Natural killer cell (primary cell): ENCODE measurements around the gene PERM1. TPM values are rescaled to one million over a fixed set of nuclear protein-coding genes. Genes with fewer than 3 reads are reported as not detected.
"Not testable (repeated sequence)": the region's sequence is repeated elsewhere in the genome, so short reads cannot be mapped to it uniquely, and the experiment has no call there.

Source experiments
- ATAC-seq, 3 donors: fragments of 150-1000 bp in 2 of 3; fragments of 200-7000 bp in 1 of 3; cut with Tn5 transposase; 1 replicate in 1 of 3; 2 replicates in 2 of 3; pipeline ENCODE4 v1.10.0; 2021; ENCODE audit warnings: mild to moderate bottlenecking in 2 of 3, moderate library complexity in 2 of 3
- DNase-seq, 2 donors: peaks; one replicate each; pipeline versions ENCODE4 v3.0.0 to v3.0.0-alpha.2; 2013 to 2021; ENCODE audit warnings: mixed read lengths in 1 of 2
- H3K27ac ChIP-seq: one replicate; pipeline ENCODE4 v1.5.1; 2013; ENCODE audit warnings: mild to moderate bottlenecking, low read length
- H3K27me3 ChIP-seq: one replicate; pipeline ENCODE4 v1.6.1; 2013; ENCODE audit warnings: low read length; ENCODE audit not compliant: control insufficient read depth, insufficient read depth
- H3K36me3 ChIP-seq: one replicate; pipeline ENCODE4 v1.6.1; 2013; ENCODE audit warnings: low read length; ENCODE audit not compliant: control insufficient read depth, insufficient read depth
- H3K4me1 ChIP-seq: one replicate; pipeline ENCODE4 v1.6.1; 2013; ENCODE audit warnings: low read length; ENCODE audit not compliant: control insufficient read depth, insufficient read depth
- H3K4me3 ChIP-seq: one replicate; pipeline ENCODE4 v1.5.1; 2013; ENCODE audit warnings: low read length
- H3K9me3 ChIP-seq: one replicate; pipeline ENCODE4 v1.6.1; 2013; ENCODE audit warnings: low read length; ENCODE audit not compliant: control insufficient read depth, insufficient read depth
- H3K27ac Mint-ChIP-seq, 2 donors: one replicate each; pipeline ENCODE4 v1.8.0; 2022; ENCODE audit warnings: mild to moderate bottlenecking in 2 of 2, mixed read lengths in 2 of 2, moderate library complexity in 1 of 2
- H3K27me3 Mint-ChIP-seq, 2 donors: one replicate each; pipeline ENCODE4 v1.8.0; 2022; ENCODE audit warnings: low read depth in 2 of 2, mixed read lengths in 2 of 2
- H3K36me3 Mint-ChIP-seq: one replicate; pipeline ENCODE4 v1.8.0; 2022; ENCODE audit warnings: mixed read lengths
- H3K4me1 Mint-ChIP-seq, 2 donors: one replicate each; pipeline ENCODE4 v1.8.0; 2022; ENCODE audit warnings: mixed read lengths in 2 of 2
- H3K4me3 Mint-ChIP-seq: one replicate; pipeline ENCODE4 v1.8.0; 2022; ENCODE audit warnings: mild to moderate bottlenecking, moderate library complexity, mixed read lengths
- H3K9me3 Mint-ChIP-seq, 2 donors: one replicate each; pipeline ENCODE4 v1.8.0; 2022; ENCODE audit warnings: mixed read lengths in 2 of 2
- WGBS: methylation state at CpG from one replicate; pipeline ENCODE4 v1.1.7; 2013; ENCODE audit warnings: missing lambda C conversion rate; ENCODE audit not compliant: insufficient coverage; 5-methylcytosine and 5-hydroxymethylcytosine counted together
- intact Hi-C: fragments of 100-400 bp; cut with micrococcal nuclease; formaldehyde crosslinking; loops from one replicate; pipeline ENCODE4 v1.14.2; 2022
- total RNA-seq, 4 donors: library from RNA; stranded (reverse); fragments of 120-200 nt in 1 of 4; gene quantifications; one replicate each; pipeline versions ENCODE4 v1.2.3 to v1.2.4, GENCODE V29; 2013 to 2022
- TF ChIP-seq, protein P1 (sequence below): fragments of 200-600 bp; IDR thresholded peaks from one replicate; pipeline ENCODE4 v1.8.0; 2022; ENCODE audit warnings: antibody characterized with exemption

PERM1 gene
- total RNA-seq, 3 donors from 2014 or later (not counting 1 experiment from before 2014, with no cell fraction given), result not detected

DNA sequence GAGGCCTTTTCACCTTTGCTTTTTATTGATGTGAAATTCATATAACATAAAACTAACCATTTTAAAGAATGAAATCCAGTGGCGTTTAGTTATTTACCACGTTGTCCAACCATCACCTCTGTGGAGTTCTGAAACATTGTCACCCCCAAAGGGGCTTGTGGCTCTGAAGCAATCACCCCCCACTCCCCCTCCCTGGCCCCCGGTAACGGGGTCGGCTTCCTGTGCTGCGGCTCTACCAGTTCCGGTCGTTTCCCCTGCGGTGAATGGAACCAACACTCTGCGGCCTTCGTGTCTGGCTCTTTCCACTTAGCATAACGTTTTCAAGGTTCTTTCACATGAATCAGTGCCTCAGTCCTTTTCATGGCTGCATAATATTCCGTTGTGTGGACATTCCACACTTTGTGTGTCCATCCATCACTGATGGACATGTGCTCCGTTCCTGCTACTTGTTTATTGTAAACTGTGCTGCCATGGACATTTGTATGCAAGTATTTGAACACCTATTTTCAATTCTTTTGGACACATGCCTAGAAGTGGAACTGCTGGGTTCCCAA is 29.6 kb upstream of the PERM1 start:
- Histone ChIP-seq H3K4me3 (no peak overlapping the region), H3K4me1 (peaks cover 47% of the 10 kb centered on the region), H3K27me3 (no peaks in the 10 kb centered on the region), H3K27ac (no peak overlapping the region), H3K36me3 (no peaks in the 10 kb centered on the region), H3K9me3 (no peaks in the 10 kb centered on the region)
- H3K27ac Mint-ChIP-seq, result no peak overlapping the region
- no peaks in the 10 kb centered on the region for H3K36me3 Mint-ChIP-seq
- no peak overlapping the region for H3K4me3 Mint-ChIP-seq
- peaks cover 20 to 24% of the 10 kb centered on the region in 2 donors for H3K4me1 Mint-ChIP-seq
- ATAC-seq (no peak), DNase-seq (no peak)
- no peaks in the 10 kb centered on the region for H3K27me3 Mint-ChIP-seq
- intact Hi-C loops, result no loop called here
- TF ChIP-seq, protein P1, sequence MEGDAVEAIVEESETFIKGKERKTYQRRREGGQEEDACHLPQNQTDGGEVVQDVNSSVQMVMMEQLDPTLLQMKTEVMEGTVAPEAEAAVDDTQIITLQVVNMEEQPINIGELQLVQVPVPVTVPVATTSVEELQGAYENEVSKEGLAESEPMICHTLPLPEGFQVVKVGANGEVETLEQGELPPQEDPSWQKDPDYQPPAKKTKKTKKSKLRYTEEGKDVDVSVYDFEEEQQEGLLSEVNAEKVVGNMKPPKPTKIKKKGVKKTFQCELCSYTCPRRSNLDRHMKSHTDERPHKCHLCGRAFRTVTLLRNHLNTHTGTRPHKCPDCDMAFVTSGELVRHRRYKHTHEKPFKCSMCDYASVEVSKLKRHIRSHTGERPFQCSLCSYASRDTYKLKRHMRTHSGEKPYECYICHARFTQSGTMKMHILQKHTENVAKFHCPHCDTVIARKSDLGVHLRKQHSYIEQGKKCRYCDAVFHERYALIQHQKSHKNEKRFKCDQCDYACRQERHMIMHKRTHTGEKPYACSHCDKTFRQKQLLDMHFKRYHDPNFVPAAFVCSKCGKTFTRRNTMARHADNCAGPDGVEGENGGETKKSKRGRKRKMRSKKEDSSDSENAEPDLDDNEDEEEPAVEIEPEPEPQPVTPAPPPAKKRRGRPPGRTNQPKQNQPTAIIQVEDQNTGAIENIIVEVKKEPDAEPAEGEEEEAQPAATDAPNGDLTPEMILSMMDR, result no peak
- no peaks in the 10 kb centered on the region for H3K9me3 Mint-ChIP-seq
- WGBS, result 67% methylated on average over 14 of the region's 14 CpGs

DNA sequence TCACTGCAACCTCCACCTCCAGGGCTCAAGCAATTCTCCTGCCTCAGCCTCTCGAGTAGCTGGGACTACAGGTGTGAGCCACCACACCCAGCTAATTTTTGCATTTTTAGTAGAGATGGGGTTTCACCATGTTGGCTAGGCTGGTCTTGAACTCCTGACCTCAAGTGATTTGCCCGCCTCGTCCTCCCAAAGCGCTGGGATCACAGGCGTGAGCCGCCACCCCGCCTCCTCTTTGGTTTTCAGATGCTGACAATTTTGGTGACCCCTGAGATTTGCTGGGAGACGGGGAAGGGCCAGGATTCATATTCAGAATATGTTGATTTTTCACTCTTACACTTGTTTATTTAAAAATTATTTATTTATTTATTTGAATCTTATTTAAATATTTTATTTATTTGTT is 28.2 kb upstream of the PERM1 start:
- H3K36me3 ChIP-seq, intact Hi-C loops, H3K4me3 Mint-ChIP-seq, DNase-seq, H3K27ac ChIP-seq, H3K36me3 Mint-ChIP-seq, H3K9me3 ChIP-seq, H3K4me3 ChIP-seq, H3K9me3 Mint-ChIP-seq, H3K27me3 ChIP-seq, ATAC-seq, H3K27me3 Mint-ChIP-seq, H3K27ac Mint-ChIP-seq: not testable (repeated sequence)
- peaks cover 50% of the 10 kb centered on the region for H3K4me1 ChIP-seq
- WGBS, result 90% methylated on average over 7 of the region's 8 CpGs
- peaks cover 22 to 26% of the 10 kb centered on the region in 2 donors for H3K4me1 Mint-ChIP-seq

DNA sequence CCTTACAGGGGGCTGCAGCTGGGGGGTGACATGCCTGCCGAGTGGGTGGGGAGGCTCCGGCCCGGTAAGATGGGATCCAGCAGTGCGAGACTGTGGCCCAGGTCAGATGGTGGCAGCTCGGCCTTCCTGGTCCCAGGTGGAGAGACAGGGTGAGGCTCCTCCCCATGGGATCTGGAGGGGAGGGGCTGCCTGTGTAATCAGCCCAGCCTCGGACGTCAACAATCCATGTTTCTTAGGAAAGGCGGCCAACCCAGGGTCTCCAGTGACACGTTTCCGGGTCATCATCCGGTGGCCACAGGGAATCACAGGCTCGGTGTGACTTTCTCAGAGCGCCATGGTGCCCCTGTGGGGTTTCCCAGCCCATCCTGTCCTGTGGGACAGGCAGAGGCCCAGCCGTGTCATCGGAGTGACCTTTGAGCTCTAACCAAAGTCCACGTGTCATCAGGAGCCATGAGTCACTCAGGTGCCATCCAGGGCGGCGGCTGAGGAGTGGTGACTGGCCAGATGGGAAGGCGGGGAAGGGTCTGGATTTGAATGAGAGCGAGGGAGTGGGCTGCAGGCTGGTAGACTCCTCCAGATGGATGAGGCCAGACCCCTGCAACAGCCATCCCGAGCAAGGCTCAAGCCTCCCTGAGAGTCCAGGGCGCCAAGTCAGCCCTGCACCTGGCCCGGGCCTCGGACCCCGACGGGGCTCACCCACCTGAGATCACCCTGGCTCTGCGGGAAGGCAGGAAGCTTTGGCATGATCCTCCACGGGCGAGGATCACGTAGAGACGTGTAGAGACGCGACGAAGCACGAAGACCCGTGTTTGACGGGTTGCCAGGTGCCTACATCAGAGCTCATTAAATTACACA is 24.6 kb upstream of the PERM1 start:
- intact Hi-C loops, result no loop called here
- no peaks in the 10 kb centered on the region for H3K9me3 Mint-ChIP-seq
- H3K9me3 ChIP-seq, result no peaks in the 10 kb centered on the region
- TF ChIP-seq, protein P1, result no peak
- no peaks in the 10 kb centered on the region for H3K36me3 Mint-ChIP-seq
- H3K4me1 ChIP-seq, result peaks cover 39% of the 10 kb centered on the region
- DNase-seq (no peak), ATAC-seq (no peak)
- H3K27ac ChIP-seq, result no peak overlapping the region
- H3K27me3 Mint-ChIP-seq, result peaks cover 11 to 26% of the 10 kb centered on the region in 2 donors
- peaks cover 14% of the 10 kb centered on the region for H3K27me3 ChIP-seq
- 93% methylated on average over 37 of the region's 37 CpGs for WGBS
- H3K4me3 Mint-ChIP-seq, result no peak overlapping the region
- H3K27ac Mint-ChIP-seq, result no peak overlapping the region
- H3K4me1 Mint-ChIP-seq, result peaks cover 16% of the 10 kb centered on the region in 2 donors
- no peak overlapping the region for H3K4me3 ChIP-seq
- H3K36me3 ChIP-seq, result no peaks in the 10 kb centered on the region

DNA sequence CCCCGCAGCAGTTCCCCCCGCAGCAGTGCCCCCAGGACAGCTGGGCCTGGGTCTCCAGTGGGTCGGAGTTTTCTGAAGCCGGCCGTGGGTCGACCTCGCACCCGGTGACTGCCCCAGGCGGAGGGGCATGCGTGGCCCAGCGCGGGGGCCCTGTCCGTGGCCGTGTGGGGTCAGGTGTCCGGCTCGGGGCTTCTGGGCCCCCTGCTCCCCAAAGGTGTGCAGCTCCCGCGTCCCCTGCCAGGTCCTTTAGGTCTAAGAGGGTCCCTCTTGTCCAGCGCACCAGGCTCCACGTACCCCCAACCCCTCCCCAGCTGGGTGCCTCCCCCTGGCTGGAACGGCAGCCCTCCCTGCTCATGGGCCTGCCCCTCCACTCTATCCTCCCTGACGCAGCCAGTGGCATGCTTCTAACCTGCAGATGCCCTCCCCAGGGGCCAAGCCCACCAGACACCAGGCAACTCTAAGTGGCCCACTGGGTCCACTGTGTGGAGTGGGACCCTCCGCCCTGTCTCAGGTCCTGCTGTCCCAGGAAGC is 23.9 kb upstream of the PERM1 start:
- ATAC-seq (no peak), DNase-seq (no peak)
- H3K36me3 Mint-ChIP-seq, result no peaks in the 10 kb centered on the region
- Histone ChIP-seq H3K4me1 (peaks cover 45% of the 10 kb centered on the region), H3K4me3 (no peak overlapping the region), H3K36me3 (no peaks in the 10 kb centered on the region), H3K27ac (no peak overlapping the region), H3K27me3 (peaks cover 21% of the 10 kb centered on the region), H3K9me3 (no peaks in the 10 kb centered on the region)
- H3K4me1 Mint-ChIP-seq, result peaks cover 17 to 19% of the 10 kb centered on the region in 2 donors
- WGBS, result 87% methylated on average over 23 of the region's 23 CpGs
- intact Hi-C loops, result no loop called here
- no peak overlapping the region for H3K27ac Mint-ChIP-seq
- no peaks in the 10 kb centered on the region for H3K9me3 Mint-ChIP-seq
- H3K27me3 Mint-ChIP-seq, result peaks cover 11 to 29% of the 10 kb centered on the region in 2 donors
- H3K4me3 Mint-ChIP-seq, result no peak overlapping the region
- TF ChIP-seq, protein P1, result no peak
